Gastroesophageal sphincter (tissue), 4 donors: ENCODE data around the gene MICU2. TPM values are rescaled to one million over a fixed set of nuclear protein-coding genes. Genes with fewer than 3 reads are reported as not detected.

Experiments
- ATAC-seq: fragments of 150-250 bp; one replicate; pipeline ENCODE4 v1.9.1; 2016; ENCODE audit warnings: mild to moderate bottlenecking, moderate library complexity
- H3K27ac ChIP-seq, 4 donors: fragments of 200-600 bp; sonication (generic) in 3 of 4; 1 replicate in 3 of 4; 2 replicates in 1 of 4; pipeline ENCODE4 v1.5.1; 2016 to 2019
- H3K27me3 ChIP-seq: fragments of 200-600 bp; sonication (generic); one replicate; pipeline ENCODE4 v1.5.1; 2019
- H3K36me3 ChIP-seq, 2 donors: fragments of 200-600 bp; sonication (generic); one replicate each; pipeline ENCODE4 v1.5.1; 2019; ENCODE audit warnings: control low read depth in 1 of 2
- H3K4me1 ChIP-seq, 3 donors: fragments of 200-600 bp; sonication (generic); 1 replicate in 2 of 3; 2 replicates in 1 of 3; pipeline ENCODE4 v1.5.1; 2016 to 2019; ENCODE audit warnings: control low read depth in 2 of 3
- H3K4me3 ChIP-seq, 2 donors: fragments of 200-600 bp; sonication (generic); one replicate each; pipeline ENCODE4 v1.5.1; 2019; ENCODE audit warnings: mild to moderate bottlenecking in 1 of 2, moderate library complexity in 1 of 2
- H3K9me3 ChIP-seq, 3 donors: fragments of 200-600 bp; sonication (generic); one replicate each; pipeline ENCODE4 v1.5.1; 2017 to 2019; ENCODE audit warnings: control low read depth in 2 of 3
- EP300 ChIP-seq: sonication (generic); formaldehyde crosslinking; IDR thresholded peaks from one replicate; pipeline ENCODE4 v1.6.1; 2017; ENCODE audit warnings: antibody characterized with exemption, mild to moderate bottlenecking
- POLR2A ChIP-seq, 2 donors: fragments of 450-650 bp; IDR thresholded peaks; one replicate each; pipeline ENCODE4 v1.6.1; 2017; ENCODE audit warnings: antibody characterized with exemption in 2 of 2, mild to moderate bottlenecking in 2 of 2, moderate library complexity in 1 of 2
- POLR2AphosphoS5 ChIP-seq: sonication (generic); formaldehyde crosslinking; IDR thresholded peaks from one replicate; pipeline ENCODE4 v1.6.1; 2017; ENCODE audit warnings: antibody characterized with exemption
- WGBS, 2 donors: methylation state at CpG; one replicate each; pipeline ENCODE4 v1.1.5; 2018; ENCODE audit warnings: low coverage in 1 of 2; 5-methylcytosine and 5-hydroxymethylcytosine counted together
- total RNA-seq, 4 donors: library from RNA; depleted of rRNA; stranded (reverse); fragments of >200 nt; gene quantifications; one replicate each; pipeline ENCODE4 v1.1.0, GENCODE V29; 2016
- TF ChIP-seq, protein P1 (sequence below), 4 experiments: fragments of 200-600 bp in 2 of 4; fragments of 450-650 bp in 2 of 4; sonication (generic) in 1 of 4; IDR thresholded peaks; one replicate each; pipeline ENCODE4 v1.5.1; 2017 to 2019; ENCODE audit warnings: antibody characterized with exemption in 4 of 4, mild to moderate bottlenecking in 2 of 4, moderate library complexity in 2 of 4

The MICU2 gene, protein sequence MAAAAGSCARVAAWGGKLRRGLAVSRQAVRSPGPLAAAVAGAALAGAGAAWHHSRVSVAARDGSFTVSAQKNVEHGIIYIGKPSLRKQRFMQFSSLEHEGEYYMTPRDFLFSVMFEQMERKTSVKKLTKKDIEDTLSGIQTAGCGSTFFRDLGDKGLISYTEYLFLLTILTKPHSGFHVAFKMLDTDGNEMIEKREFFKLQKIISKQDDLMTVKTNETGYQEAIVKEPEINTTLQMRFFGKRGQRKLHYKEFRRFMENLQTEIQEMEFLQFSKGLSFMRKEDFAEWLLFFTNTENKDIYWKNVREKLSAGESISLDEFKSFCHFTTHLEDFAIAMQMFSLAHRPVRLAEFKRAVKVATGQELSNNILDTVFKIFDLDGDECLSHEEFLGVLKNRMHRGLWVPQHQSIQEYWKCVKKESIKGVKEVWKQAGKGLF
- 10 to 100 TPM; 35.2 to 67.7 (median 42.0) TPM for total RNA-seq

DNA sequence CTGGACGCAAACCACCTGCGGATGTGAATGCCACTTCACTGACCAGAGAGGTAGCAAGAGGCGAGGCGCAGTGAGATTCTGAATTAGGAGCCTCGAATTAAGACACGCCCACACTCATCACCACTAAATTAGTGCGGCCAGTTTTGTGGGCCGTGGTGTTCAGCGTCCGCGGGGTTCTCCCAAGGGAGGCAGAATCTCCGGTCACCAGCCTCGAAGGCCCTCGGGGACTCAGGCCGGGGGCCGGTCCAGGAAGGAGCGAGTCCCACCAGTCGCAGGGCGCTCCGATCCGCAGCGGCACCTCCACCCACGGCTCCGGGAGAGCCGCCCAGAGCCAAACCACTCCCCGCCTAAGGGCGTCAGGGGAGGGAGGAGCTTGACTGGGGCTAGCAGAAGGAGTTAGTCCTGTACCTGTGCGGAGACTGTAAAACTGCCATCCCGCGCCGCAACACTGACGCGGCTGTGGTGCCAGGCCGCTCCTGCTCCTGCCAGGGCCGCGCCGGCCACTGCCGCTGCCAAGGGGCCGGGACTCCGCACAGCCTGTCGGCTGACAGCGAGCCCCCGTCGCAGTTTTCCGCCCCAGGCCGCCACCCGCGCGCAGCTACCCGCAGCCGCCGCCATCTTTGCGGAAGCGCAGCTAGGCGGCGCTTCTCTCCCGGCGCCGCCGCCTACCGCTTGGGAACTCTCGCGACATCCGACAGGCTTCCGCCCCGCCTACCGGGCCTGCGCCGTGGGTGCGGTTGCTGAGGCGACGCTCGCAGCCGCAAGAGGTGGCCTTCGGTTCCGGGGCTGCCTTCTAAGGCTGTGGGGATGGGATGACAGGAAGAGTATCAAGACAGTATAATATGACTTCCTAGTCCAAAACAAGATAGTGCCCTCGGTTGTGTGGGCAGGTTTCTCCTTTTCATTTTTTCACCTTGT, at the start of gene MICU2:
MICU2 (minus strand) TSS at position 640 of the 918 bp plus-strand sequence; CDS start at position 618, 22 bp downstream.
- peak; percentile 99 for ATAC-seq
- Histone ChIP-seq H3K4me3 (peak within 1 kb of the TSS; percentile 60 to 89), H3K4me1 (peaks cover 0 to 10% (median 0%) of the 10 kb centered on the region in 3 donors), H3K36me3 (no peaks in the 10 kb centered on the region), H3K9me3 (no peaks in the 10 kb centered on the region), H3K27me3 (peaks cover 30% of the 10 kb centered on the region), H3K27ac (peak within 1 kb of the TSS; percentile 75 to 99 (median 98))
- TF ChIP-seq EP300 (no peak), POLR2AphosphoS5 (peak; percentile 70), POLR2A (IDR thresholded peaks at IDR 0.05) (peak; percentile 90 to 93)
- TF ChIP-seq, protein P1, sequence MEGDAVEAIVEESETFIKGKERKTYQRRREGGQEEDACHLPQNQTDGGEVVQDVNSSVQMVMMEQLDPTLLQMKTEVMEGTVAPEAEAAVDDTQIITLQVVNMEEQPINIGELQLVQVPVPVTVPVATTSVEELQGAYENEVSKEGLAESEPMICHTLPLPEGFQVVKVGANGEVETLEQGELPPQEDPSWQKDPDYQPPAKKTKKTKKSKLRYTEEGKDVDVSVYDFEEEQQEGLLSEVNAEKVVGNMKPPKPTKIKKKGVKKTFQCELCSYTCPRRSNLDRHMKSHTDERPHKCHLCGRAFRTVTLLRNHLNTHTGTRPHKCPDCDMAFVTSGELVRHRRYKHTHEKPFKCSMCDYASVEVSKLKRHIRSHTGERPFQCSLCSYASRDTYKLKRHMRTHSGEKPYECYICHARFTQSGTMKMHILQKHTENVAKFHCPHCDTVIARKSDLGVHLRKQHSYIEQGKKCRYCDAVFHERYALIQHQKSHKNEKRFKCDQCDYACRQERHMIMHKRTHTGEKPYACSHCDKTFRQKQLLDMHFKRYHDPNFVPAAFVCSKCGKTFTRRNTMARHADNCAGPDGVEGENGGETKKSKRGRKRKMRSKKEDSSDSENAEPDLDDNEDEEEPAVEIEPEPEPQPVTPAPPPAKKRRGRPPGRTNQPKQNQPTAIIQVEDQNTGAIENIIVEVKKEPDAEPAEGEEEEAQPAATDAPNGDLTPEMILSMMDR (IDR thresholded peaks at IDR 0.05) = peak in 3 of 4 experiments; percentile 46 to 68 (median 58)
- 0 to 3% methylated on average over 6 of the region's 77 CpGs for WGBS, 2 donors

DNA sequence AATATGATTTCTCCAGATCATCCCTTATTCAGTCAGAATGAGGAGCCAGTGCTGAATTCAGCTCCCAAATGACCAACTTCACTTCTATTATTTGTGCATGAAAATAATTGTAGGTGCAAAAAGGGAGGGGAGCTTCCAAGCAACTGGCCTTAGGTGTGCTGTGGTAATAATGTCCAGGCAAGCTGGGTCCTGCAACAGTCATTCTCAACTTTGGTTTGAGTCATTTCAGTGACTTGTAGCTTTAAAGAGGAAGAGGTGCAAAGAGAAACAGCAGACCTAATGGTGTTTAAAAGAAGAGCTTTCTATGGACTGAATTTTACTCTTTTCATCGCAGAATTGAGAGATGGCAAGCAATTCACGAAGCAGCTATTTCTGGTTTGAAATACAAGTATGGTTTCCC, 37.7 kb upstream of the MICU2 start:
- no peaks in the 10 kb centered on the region for H3K4me1 ChIP-seq
- no peaks in the 10 kb centered on the region for H3K36me3 ChIP-seq
- no peak overlapping the region for H3K27ac ChIP-seq
- no peak for ATAC-seq
- 75 to 84% methylated on average over 2 of the region's 2 CpGs for WGBS, 2 donors
- H3K9me3 ChIP-seq = peaks cover 0 to 7% (median 0%) of the 10 kb centered on the region in 3 donors
- H3K27me3 ChIP-seq = peaks cover 24% of the 10 kb centered on the region
- TF ChIP-seq POLR2AphosphoS5 (no peak), POLR2A (IDR thresholded peaks at IDR 0.05) (no peak), EP300 (no peak)
- TF ChIP-seq, protein P1 (IDR thresholded peaks at IDR 0.05) = no peak
- no peak overlapping the region for H3K4me3 ChIP-seq

GRCh38 chr13:21639561-21639960, 35.6 kb upstream of the MICU2 start:
- Histone ChIP-seq H3K27ac (no peak overlapping the region), H3K4me3 (no peak overlapping the region), H3K27me3 (peaks cover 23% of the 10 kb centered on the region), H3K36me3 (no peaks in the 10 kb centered on the region), H3K9me3 (peaks cover 0 to 7% (median 0%) of the 10 kb centered on the region in 3 donors), H3K4me1 (no peaks in the 10 kb centered on the region)
- 52 to 92% methylated on average over 2 to 3 of the region's 5 CpGs for whole genome bisulfite sequencing, 2 donors
- TF ChIP-seq POLR2A (IDR thresholded peaks at IDR 0.05) (no peak), EP300 (no peak), POLR2AphosphoS5 (no peak)
- TF ChIP-seq, protein P1 (IDR thresholded peaks at IDR 0.05) = no peak
- ATAC-seq = no peak

DNA sequence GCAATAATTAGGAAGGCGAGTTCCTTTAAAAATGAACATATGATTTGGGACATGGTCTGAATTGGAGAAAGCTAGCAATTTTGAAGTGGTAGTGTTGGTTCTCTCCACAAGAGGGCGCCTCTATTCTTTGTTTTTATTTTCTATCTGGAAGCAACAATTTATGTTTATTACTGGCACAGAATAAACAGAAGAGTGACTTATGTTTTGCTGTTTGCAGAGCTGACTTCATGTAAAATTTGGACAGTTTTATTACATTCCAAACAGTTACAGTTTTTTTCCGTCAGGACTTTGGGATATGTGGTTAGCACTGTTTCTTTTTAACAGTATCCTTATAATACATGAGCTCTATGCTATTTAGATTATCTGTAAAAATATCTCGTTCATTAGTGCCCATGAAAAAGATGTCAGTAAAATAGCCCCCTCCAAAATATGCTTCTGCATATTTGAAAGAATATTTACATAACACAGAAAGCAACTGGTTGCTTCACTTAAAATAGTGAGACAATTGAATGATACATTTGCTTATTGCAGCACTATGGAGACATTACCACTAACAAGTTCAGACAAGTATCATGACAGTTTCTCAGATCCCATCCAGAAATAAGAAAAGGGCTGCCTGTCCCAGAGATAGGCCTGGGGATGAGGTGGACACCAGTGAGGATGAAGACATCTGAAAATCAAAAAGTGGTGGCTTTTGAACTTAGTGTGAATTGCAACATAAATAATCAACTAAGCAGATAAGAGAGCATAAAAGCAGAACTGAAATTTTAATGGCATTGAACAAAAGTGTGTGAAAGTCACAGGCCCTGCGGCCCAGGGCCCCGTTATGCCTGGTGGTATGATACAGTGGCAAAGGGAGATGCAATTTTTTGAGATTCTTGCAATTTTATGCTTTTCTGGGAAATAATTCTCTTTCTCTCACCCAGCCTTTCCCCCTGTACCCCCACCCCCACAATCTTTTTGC, 34.6 kb upstream of the MICU2 start:
- no peak overlapping the region for H3K4me3 ChIP-seq
- no peaks in the 10 kb centered on the region for H3K36me3 ChIP-seq
- H3K27me3 ChIP-seq = peaks cover 23% of the 10 kb centered on the region
- no peak for ATAC-seq
- no peaks in the 10 kb centered on the region for H3K9me3 ChIP-seq
- H3K4me1 ChIP-seq = no peaks in the 10 kb centered on the region
- TF ChIP-seq POLR2A (IDR thresholded peaks at IDR 0.05) = no peak
- TF ChIP-seq, protein P1 (IDR thresholded peaks at IDR 0.05) = peak; percentile 56 to 75 (median 69)
- H3K27ac ChIP-seq = no peak overlapping the region
- WGBS, 2 donors = 40% methylated on average over 6 of the region's 6 CpGs
